UCSD-AML1 (cell line): ENCODE data around the gene CDH5.

Source experiments
- DNase-seq: peaks from one replicate; lab custom pipeline; 2025; ENCODE audit not compliant: unreplicated experiment; lab: John Stamatoyannopoulos, UW

CDH5 gene

GRCh38 chr16:66372078-66372897 is 5.8 kb downstream of the CDH5 start:
- DNase-seq: no peak

- no peak for DNase-seq
Observed at GRCh38 chr16:66372898-66373155, 6.3 kb downstream of the CDH5 start.

GRCh38 chr16:66373667-66374066 is 7.2 kb downstream of the CDH5 start:
- no peak for DNase-seq

GRCh38 chr16:66374176-66374575 is 7.7 kb downstream of the CDH5 start:
- no peak for DNase-seq

GRCh38 chr16:66375451-66375850 is 9.0 kb downstream of the CDH5 start:
- no peak for DNase-seq

GRCh38 chr16:66376114-66376513 is 9.6 kb downstream of the CDH5 start:
- no peak for DNase-seq

GRCh38 chr16:66376577-66377305 is 10.2 kb downstream of the CDH5 start:
- no peak for DNase-seq

- no peak for DNase-seq
Observed at GRCh38 chr16:66377324-66377723, 10.8 kb downstream of the CDH5 start.

GRCh38 chr16:66378741-66379570 is 12.5 kb downstream of the CDH5 start:
- no peak for DNase-seq

GRCh38 chr16:66379571-66379941 is 13.1 kb downstream of the CDH5 start:
- no peak for DNase-seq

GRCh38 chr16:66380421-66380820 is 13.9 kb downstream of the CDH5 start:
- DNase-seq: no peak

GRCh38 chr16:66381585-66382170 is 15.2 kb downstream of the CDH5 start:
- DNase-seq: no peak

- DNase-seq: no peak
Observed at GRCh38 chr16:66382171-66382965, 15.9 kb downstream of the CDH5 start.

GRCh38 chr16:66382966-66383299 is 16.4 kb downstream of the CDH5 start:
- DNase-seq: no peak

GRCh38 chr16:66383551-66383950 is 17.1 kb downstream of the CDH5 start:
- no peak for DNase-seq

- DNase-seq: no peak
Observed at GRCh38 chr16:66385415-66385814, 18.9 kb downstream of the CDH5 start.

GRCh38 chr16:66386629-66387622 is 20.4 kb downstream of the CDH5 start:
- DNase-seq: no peak

GRCh38 chr16:66387817-66388332 is 21.4 kb downstream of the CDH5 start:
- no peak for DNase-seq

- no peak for DNase-seq
Observed at GRCh38 chr16:66388350-66389139, 22.1 kb downstream of the CDH5 start.
